ENCODE data around the gene MYCBP. TPM values are rescaled to one million over a fixed set of nuclear protein-coding genes. Genes with fewer than 3 reads are reported as not detected.

Gene MYCBP
- total RNA-seq, 1 experiment from 2014 or later, result 27.7 TPM

DNA sequence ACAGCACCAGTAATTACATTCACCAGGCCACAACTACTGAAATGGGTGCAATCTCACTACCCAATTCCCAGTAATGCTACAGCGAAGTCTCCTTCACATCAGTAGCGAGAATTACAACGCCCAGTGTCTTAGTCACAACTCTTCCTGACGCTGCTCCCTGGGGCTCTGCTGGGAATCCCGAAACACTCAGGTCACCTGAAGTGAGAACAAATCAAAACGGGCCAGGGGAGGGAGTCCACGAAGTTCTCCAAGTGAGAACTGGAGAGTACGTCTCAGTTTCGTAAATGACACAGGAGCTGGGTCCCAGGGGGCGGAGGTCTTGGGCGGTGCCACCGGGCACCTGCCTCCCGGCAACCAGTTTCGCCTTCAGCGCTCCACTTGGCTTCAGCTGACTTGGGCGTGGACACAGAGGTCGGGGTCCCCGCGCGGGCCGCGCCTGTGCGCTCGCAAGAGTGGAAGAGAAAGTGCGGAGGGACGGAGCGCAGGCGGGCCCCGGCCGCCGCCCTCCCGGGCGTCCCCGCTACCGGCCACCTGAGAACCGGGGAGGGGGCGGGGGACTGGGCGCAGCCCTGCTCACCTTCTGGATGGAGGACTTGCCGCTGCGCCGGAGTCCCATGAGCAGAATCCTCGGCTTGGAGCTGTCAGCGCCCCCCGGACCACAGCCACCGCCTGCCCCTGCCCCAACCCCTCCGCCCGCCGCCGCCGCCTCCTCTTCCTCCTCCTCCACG is 14.2 kb downstream of the MYCBP start:
- Histone ChIP-seq H3K36me3 (ENCODE audit: control insufficient read depth, insufficient read depth, low read length) (no peaks in the 10 kb centered on the region; the same call in 1 of the 2 replicates), H3K9me3 (no peaks in the 10 kb centered on the region), H3K27me3 (replicated peaks; ENCODE audit: control insufficient read depth, insufficient read depth, low read length) (no peaks in the 10 kb centered on the region), H3K4me3 (ENCODE audit: low read depth, low read length) (peak overlapping the region; percentile 62), H3K4me1 (peaks cover 5% of the 10 kb centered on the region; the same call in 1 of the 2 replicates)
- Mint-ChIP-seq H3K4me1 (ENCODE audit: low read depth, unreplicated experiment) (no peaks in the 10 kb centered on the region), H3K9me3 (ENCODE audit: unreplicated experiment) (no peaks in the 10 kb centered on the region), H3K36me3 (ENCODE audit: insufficient read depth, unreplicated experiment) (peaks cover 13% of the 10 kb centered on the region), H3K27ac (ENCODE audit: unreplicated experiment) (no peak overlapping the region), H3K4me3 (ENCODE audit: unreplicated experiment) (peak overlapping the region; percentile 98), H3K27me3 (ENCODE audit: insufficient read depth, unreplicated experiment) (no peaks in the 10 kb centered on the region)
- intact Hi-C loops (cut with micrococcal nuclease; ENCODE audit: unreplicated experiment), result loop anchor here (1.0 kb wide), 1 partner anchor 41 kb away; no protein-coding TSS in a partner anchor
- ChIA-PET CTCF (interaction anchor here (0.6 to 1.3 kb wide), 2 partner anchors 8 to 233 kb away, joined by 3 read pairs; no protein-coding TSS in a partner anchor), POLR2A (interaction anchor here (1.3 kb wide), 1 partner anchor 167 kb away, joined by 4 read pairs; the partner anchor contains the start of gene NDUFS5)
- TF ChIP-seq, protein P1, sequence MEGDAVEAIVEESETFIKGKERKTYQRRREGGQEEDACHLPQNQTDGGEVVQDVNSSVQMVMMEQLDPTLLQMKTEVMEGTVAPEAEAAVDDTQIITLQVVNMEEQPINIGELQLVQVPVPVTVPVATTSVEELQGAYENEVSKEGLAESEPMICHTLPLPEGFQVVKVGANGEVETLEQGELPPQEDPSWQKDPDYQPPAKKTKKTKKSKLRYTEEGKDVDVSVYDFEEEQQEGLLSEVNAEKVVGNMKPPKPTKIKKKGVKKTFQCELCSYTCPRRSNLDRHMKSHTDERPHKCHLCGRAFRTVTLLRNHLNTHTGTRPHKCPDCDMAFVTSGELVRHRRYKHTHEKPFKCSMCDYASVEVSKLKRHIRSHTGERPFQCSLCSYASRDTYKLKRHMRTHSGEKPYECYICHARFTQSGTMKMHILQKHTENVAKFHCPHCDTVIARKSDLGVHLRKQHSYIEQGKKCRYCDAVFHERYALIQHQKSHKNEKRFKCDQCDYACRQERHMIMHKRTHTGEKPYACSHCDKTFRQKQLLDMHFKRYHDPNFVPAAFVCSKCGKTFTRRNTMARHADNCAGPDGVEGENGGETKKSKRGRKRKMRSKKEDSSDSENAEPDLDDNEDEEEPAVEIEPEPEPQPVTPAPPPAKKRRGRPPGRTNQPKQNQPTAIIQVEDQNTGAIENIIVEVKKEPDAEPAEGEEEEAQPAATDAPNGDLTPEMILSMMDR (IDR thresholded peaks at IDR 0.05; ENCODE audit: insufficient read depth in 1 of 2, low read depth in 1 of 2, low read length in 1 of 2, severe bottlenecking in 1 of 2, unreplicated experiment in 1 of 2), result no peak
- DNase-seq, result peak; percentile 38 to 49
- BruUV-seq (replicated peaks), result TSS peak; percentile 10

DNA sequence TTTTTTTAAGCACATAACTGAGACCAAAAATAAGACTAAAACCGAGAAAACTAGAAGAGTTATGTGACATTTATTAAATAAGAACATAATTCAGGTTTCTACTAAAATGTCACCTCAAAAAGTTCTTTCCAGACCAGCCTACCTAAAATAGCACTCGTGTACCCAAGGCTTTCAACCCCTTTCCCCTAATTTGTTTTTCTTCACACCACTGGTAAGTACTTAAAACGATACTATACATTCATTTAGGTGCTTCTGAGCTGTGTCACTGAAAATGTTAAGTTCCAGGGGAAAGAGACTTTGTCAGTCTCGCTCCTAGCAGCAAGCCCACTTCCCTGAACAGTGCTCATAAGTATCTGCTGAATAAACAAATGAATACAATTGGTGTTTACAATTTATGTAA is 20.4 kb downstream of the MYCBP start:
- Mint-ChIP-seq H3K4me1 (ENCODE audit: low read depth, unreplicated experiment) (no peaks in the 10 kb centered on the region), H3K9me3 (ENCODE audit: unreplicated experiment) (no peaks in the 10 kb centered on the region), H3K36me3 (ENCODE audit: insufficient read depth, unreplicated experiment) (peaks cover 28% of the 10 kb centered on the region), H3K4me3 (ENCODE audit: unreplicated experiment) (no peak overlapping the region), H3K27me3 (ENCODE audit: insufficient read depth, unreplicated experiment) (no peaks in the 10 kb centered on the region), H3K27ac (ENCODE audit: unreplicated experiment) (no peak overlapping the region)
- Histone ChIP-seq H3K4me3 (ENCODE audit: low read depth, low read length) (no peak overlapping the region), H3K9me3 (no peaks in the 10 kb centered on the region), H3K36me3 (ENCODE audit: control insufficient read depth, insufficient read depth, low read length) (no peaks in the 10 kb centered on the region; the same call in 1 of the 2 replicates), H3K27me3 (replicated peaks; ENCODE audit: control insufficient read depth, insufficient read depth, low read length) (no peaks in the 10 kb centered on the region), H3K4me1 (no peaks in the 10 kb centered on the region)
- no peak for DNase-seq
- intact Hi-C loops (cut with micrococcal nuclease; ENCODE audit: unreplicated experiment), result no loop called here
- no TSS peak for BruUV-seq (replicated peaks)
- ChIA-PET POLR2A (no interaction called here), CTCF (no interaction called here)
- TF ChIP-seq, protein P1 (IDR thresholded peaks at IDR 0.05; ENCODE audit: insufficient read depth in 1 of 2, low read depth in 1 of 2, low read length in 1 of 2, severe bottlenecking in 1 of 2, unreplicated experiment in 1 of 2), result no peak

DNA sequence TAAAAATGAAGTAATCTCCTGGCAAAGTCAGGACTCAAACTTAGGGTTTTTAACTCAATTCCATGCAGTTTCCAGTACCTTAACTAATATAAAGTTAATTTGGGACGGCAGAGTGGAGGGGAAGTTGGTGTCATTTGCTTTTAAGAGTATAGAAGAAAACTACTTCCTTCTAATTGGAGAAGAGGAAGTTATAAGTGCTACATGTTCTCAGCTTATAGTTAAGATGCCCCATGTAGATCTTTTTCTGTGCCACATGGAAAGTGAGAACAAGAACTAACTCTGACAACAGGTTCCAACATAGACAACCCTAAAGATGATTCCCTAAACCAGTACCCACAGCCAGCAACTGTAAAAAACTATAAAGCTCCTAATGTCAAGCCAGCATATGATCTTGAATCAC is 25.1 kb downstream of the MYCBP start:
- DNase-seq, result no peak
- no peak overlapping the region for H3K4me3 Mint-ChIP-seq (ENCODE audit: unreplicated experiment)
- Histone ChIP-seq H3K4me3 (ENCODE audit: low read depth, low read length) (no peak overlapping the region), H3K9me3 (no peaks in the 10 kb centered on the region), H3K27me3 (replicated peaks; ENCODE audit: control insufficient read depth, insufficient read depth, low read length) (no peaks in the 10 kb centered on the region), H3K4me1 (no peaks in the 10 kb centered on the region), H3K36me3 (ENCODE audit: control insufficient read depth, insufficient read depth, low read length) (no peaks in the 10 kb centered on the region)
- H3K36me3 Mint-ChIP-seq (ENCODE audit: insufficient read depth, unreplicated experiment), result peaks cover 37% of the 10 kb centered on the region
- H3K4me1 Mint-ChIP-seq (ENCODE audit: low read depth, unreplicated experiment), result peaks cover 9% of the 10 kb centered on the region
- TF ChIP-seq, protein P1 (IDR thresholded peaks at IDR 0.05; ENCODE audit: insufficient read depth in 1 of 2, low read depth in 1 of 2, low read length in 1 of 2, severe bottlenecking in 1 of 2, unreplicated experiment in 1 of 2), result no peak
- no TSS peak for BruUV-seq (replicated peaks)
- H3K27me3 Mint-ChIP-seq (ENCODE audit: insufficient read depth, unreplicated experiment), result no peaks in the 10 kb centered on the region
- no peaks in the 10 kb centered on the region for H3K9me3 Mint-ChIP-seq (ENCODE audit: unreplicated experiment)
- ChIA-PET CTCF (no interaction called here), POLR2A (no interaction called here)
- intact Hi-C loops (cut with micrococcal nuclease; ENCODE audit: unreplicated experiment), result no loop called here
- H3K27ac Mint-ChIP-seq (ENCODE audit: unreplicated experiment), result no peak overlapping the region
